ENCODE results near the gene BTG2.

BTG2 gene

DNA sequence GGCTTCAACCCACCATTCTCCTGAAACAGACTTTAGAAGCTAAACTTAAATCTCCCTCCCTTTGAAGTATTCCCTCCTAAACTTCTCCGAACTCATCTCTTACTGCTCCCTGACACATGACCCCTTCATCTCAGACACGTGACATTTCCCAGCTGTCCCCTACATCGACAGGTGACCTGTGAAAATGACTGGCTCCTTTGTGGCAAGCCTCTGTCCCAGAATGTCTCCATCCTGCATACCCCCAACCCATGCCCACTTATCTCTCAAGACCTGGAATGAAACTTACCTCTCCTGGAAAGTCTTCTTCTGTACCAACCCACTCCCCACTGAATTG is 41.4 kb downstream of the BTG2 start:
- Mint-ChIP-seq H3K36me3 (ENCODE audit: low read depth) (no peaks in the 10 kb centered on the region), H3K4me1 (ENCODE audit: low read depth) (peaks cover 9% of the 10 kb centered on the region), H3K4me3 (no peak overlapping the region), H3K9me3 (no peaks in the 10 kb centered on the region), H3K27ac (no peak overlapping the region), H3K27me3 (peaks cover 30% of the 10 kb centered on the region)
- DNase-seq = no peak

- H3K27me3 Mint-ChIP-seq = peaks cover 29% of the 10 kb centered on the region
- no peaks in the 10 kb centered on the region for H3K36me3 Mint-ChIP-seq (ENCODE audit: low read depth)
- no peak overlapping the region for H3K27ac Mint-ChIP-seq
- H3K4me3 Mint-ChIP-seq = no peak overlapping the region
- no peaks in the 10 kb centered on the region for H3K4me1 Mint-ChIP-seq (ENCODE audit: low read depth)
- DNase-seq = no peak
- H3K9me3 Mint-ChIP-seq = no peaks in the 10 kb centered on the region
Observed at GRCh38 chr1:203349166-203349565, 43.8 kb downstream of the BTG2 start.

DNA sequence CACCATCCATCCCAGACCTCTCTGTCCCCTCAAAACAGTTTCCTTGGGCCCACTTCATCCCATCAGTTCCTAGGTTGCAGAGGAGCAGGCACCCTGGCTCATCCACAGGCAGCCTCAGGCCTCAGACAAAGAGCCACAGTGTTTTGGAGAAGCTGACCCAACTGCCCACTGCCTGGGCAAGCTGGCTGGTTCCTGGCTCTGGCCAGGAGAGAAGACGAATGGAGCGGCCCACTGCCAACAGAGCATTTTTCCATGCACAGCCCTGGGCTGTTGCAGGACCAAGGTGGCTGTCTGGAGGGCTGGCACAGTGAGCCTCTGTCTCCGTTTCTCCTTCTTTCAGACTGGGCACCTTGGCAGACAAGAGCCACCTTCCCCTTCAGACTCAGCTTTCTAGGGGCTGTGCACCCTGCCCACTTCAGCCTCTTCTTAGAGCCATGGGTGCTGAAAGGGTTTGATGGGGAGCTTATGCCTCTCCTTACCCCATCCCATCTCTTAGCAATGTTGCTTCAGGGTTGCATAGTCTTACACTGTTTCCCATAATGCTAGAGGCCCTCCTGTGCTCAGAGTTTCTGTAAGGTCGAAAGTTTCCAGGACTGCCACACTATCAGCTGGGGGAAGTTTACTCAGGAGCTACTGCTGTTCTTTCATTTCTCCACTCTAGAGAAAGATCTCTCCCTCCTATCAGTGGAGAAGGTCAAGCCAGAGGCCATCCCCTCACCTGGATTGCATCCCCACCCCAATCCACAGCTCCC is 44.6 kb downstream of the BTG2 start:
- DNase-seq = no peak
- Mint-ChIP-seq H3K4me3 (no peak overlapping the region), H3K9me3 (no peaks in the 10 kb centered on the region), H3K27ac (no peak overlapping the region), H3K27me3 (peaks cover 29% of the 10 kb centered on the region), H3K36me3 (ENCODE audit: low read depth) (no peaks in the 10 kb centered on the region), H3K4me1 (ENCODE audit: low read depth) (no peaks in the 10 kb centered on the region)

- Mint-ChIP-seq H3K27ac (no peak within 1 kb of the TSS), H3K36me3 (ENCODE audit: low read depth) (no peaks in the 10 kb centered on the region), H3K4me3 (no peak within 1 kb of the TSS), H3K9me3 (no peaks in the 10 kb centered on the region), H3K4me1 (ENCODE audit: low read depth) (no peaks in the 10 kb centered on the region), H3K27me3 (peaks cover 31% of the 10 kb centered on the region)
- DNase-seq = no peak
Observed at GRCh38 chr1:203351037-203351625, 45.8 kb downstream of the BTG2 start, which contains the start of gene FMOD. FMOD (minus strand) TSS chr1:203351122; CDS start chr1:203348270, 2,852 bp downstream.

- no peak for DNase-seq
- Mint-ChIP-seq H3K4me1 (ENCODE audit: low read depth) (no peaks in the 10 kb centered on the region), H3K9me3 (no peaks in the 10 kb centered on the region), H3K27me3 (peaks cover 25% of the 10 kb centered on the region), H3K27ac (no peak overlapping the region), H3K36me3 (ENCODE audit: low read depth) (no peaks in the 10 kb centered on the region), H3K4me3 (no peak overlapping the region)
Observed at GRCh38 chr1:203353486-203353885, 48.2 kb downstream of the BTG2 start.

GRCh38 chr1:203354246-203354645 is 48.9 kb downstream of the BTG2 start:
- Mint-ChIP-seq H3K36me3 (ENCODE audit: low read depth) (no peaks in the 10 kb centered on the region), H3K4me3 (no peak overlapping the region), H3K27me3 (peaks cover 33% of the 10 kb centered on the region), H3K9me3 (no peaks in the 10 kb centered on the region), H3K27ac (no peak overlapping the region), H3K4me1 (ENCODE audit: low read depth) (no peaks in the 10 kb centered on the region)
- DNase-seq = no peak

GRCh38 chr1:203359010-203359571 is 53.8 kb downstream of the BTG2 start:
- Mint-ChIP-seq H3K4me1 (ENCODE audit: low read depth) (no peaks in the 10 kb centered on the region), H3K9me3 (no peaks in the 10 kb centered on the region), H3K36me3 (ENCODE audit: low read depth) (no peaks in the 10 kb centered on the region), H3K27ac (no peak overlapping the region), H3K4me3 (no peak overlapping the region), H3K27me3 (peaks cover 41% of the 10 kb centered on the region)
- DNase-seq = no peak

All from activated T-cell treated with anti-CD3 and anti-CD28 coated beads, Interleukin-2, amount 50 U/mL, for 24 hours (primary cell).